Activated naive CD4-positive, alpha-beta T cell treated with Interleukin-2 at 50 U/mL for 16 hours (primary cell): ENCODE data around the gene MAB21L3.

ENCODE experiments used
- DNase-seq: peaks from one replicate; pipeline ENCODE4 v3.0.0-alpha.2; 2020

The MAB21L3 gene

GRCh38 chr1:116112388-116113140, 1.4 kb downstream of the MAB21L3 start:
- no peak for DNase-seq

GRCh38 chr1:116113615-116114014, 2.4 kb downstream of the MAB21L3 start:
- DNase-seq = no peak

- DNase-seq = no peak
Observed at GRCh38 chr1:116115476-116116439, 4.6 kb downstream of the MAB21L3 start.

- no peak for DNase-seq
Observed at GRCh38 chr1:116118471-116118870, 7.3 kb downstream of the MAB21L3 start.

- DNase-seq = no peak
Observed at GRCh38 chr1:116119876-116120275, 8.7 kb downstream of the MAB21L3 start.

- no peak for DNase-seq
Observed at GRCh38 chr1:116122955-116123757, 12.0 kb downstream of the MAB21L3 start.

- DNase-seq = no peak
Observed at GRCh38 chr1:116123837-116124533, 12.8 kb downstream of the MAB21L3 start.

- no peak for DNase-seq
Observed at GRCh38 chr1:116125758-116126157, 14.6 kb downstream of the MAB21L3 start.

- no peak for DNase-seq
Observed at GRCh38 chr1:116126281-116126680, 15.1 kb downstream of the MAB21L3 start.

GRCh38 chr1:116127123-116127847, 16.1 kb downstream of the MAB21L3 start:
- DNase-seq = no peak

GRCh38 chr1:116127848-116128540, 16.8 kb downstream of the MAB21L3 start:
- DNase-seq = no peak

- peak; percentile 53 for DNase-seq
Observed at GRCh38 chr1:116128664-116129063, 17.5 kb downstream of the MAB21L3 start.

- no peak for DNase-seq
Observed at GRCh38 chr1:116129537-116129936, 18.3 kb downstream of the MAB21L3 start.

- DNase-seq = no peak
Observed at GRCh38 chr1:116130356-116130755, 19.2 kb downstream of the MAB21L3 start.

- DNase-seq = no peak
Observed at GRCh38 chr1:116131170-116131569, 20.0 kb downstream of the MAB21L3 start.

- no peak for DNase-seq
Observed at GRCh38 chr1:116131866-116132605, 20.8 kb downstream of the MAB21L3 start.

GRCh38 chr1:116133696-116134475, 22.7 kb downstream of the MAB21L3 start:
- DNase-seq = no peak

- DNase-seq = no peak
Observed at GRCh38 chr1:116134476-116134773, 23.2 kb downstream of the MAB21L3 start.

GRCh38 chr1:116138277-116138792, 27.1 kb downstream of the MAB21L3 start:
- DNase-seq = no peak
